Natural killer cell (primary cell): Measurements from ENCODE around the gene BACH2. TPM values are rescaled to one million over a fixed set of nuclear protein-coding genes. Genes with fewer than 3 reads are reported as not detected.

Experiments used
- ATAC-seq, 3 donors: fragments of 150-1000 bp in 2 of 3; fragments of 200-7000 bp in 1 of 3; cut with Tn5 transposase; 1 replicate in 1 of 3; 2 replicates in 2 of 3; pipeline ENCODE4 v1.10.0; 2021; ENCODE audit warnings: mild to moderate bottlenecking in 2 of 3, moderate library complexity in 2 of 3
- DNase-seq, 2 donors: peaks; one replicate each; pipeline versions ENCODE4 v3.0.0 to v3.0.0-alpha.2; 2013 to 2021; ENCODE audit warnings: mixed read lengths in 1 of 2
- H3K27ac ChIP-seq: one replicate; pipeline ENCODE4 v1.5.1; 2013; ENCODE audit warnings: mild to moderate bottlenecking, low read length
- H3K27me3 ChIP-seq: one replicate; pipeline ENCODE4 v1.6.1; 2013; ENCODE audit warnings: low read length; ENCODE audit not compliant: control insufficient read depth, insufficient read depth
- H3K36me3 ChIP-seq: one replicate; pipeline ENCODE4 v1.6.1; 2013; ENCODE audit warnings: low read length; ENCODE audit not compliant: control insufficient read depth, insufficient read depth
- H3K4me1 ChIP-seq: one replicate; pipeline ENCODE4 v1.6.1; 2013; ENCODE audit warnings: low read length; ENCODE audit not compliant: control insufficient read depth, insufficient read depth
- H3K4me3 ChIP-seq: one replicate; pipeline ENCODE4 v1.5.1; 2013; ENCODE audit warnings: low read length
- H3K9me3 ChIP-seq: one replicate; pipeline ENCODE4 v1.6.1; 2013; ENCODE audit warnings: low read length; ENCODE audit not compliant: control insufficient read depth, insufficient read depth
- H3K27ac Mint-ChIP-seq, 2 donors: one replicate each; pipeline ENCODE4 v1.8.0; 2022; ENCODE audit warnings: mild to moderate bottlenecking in 2 of 2, mixed read lengths in 2 of 2, moderate library complexity in 1 of 2
- H3K27me3 Mint-ChIP-seq, 2 donors: one replicate each; pipeline ENCODE4 v1.8.0; 2022; ENCODE audit warnings: low read depth in 2 of 2, mixed read lengths in 2 of 2
- H3K36me3 Mint-ChIP-seq: one replicate; pipeline ENCODE4 v1.8.0; 2022; ENCODE audit warnings: mixed read lengths
- H3K4me1 Mint-ChIP-seq, 2 donors: one replicate each; pipeline ENCODE4 v1.8.0; 2022; ENCODE audit warnings: mixed read lengths in 2 of 2
- H3K4me3 Mint-ChIP-seq: one replicate; pipeline ENCODE4 v1.8.0; 2022; ENCODE audit warnings: mild to moderate bottlenecking, moderate library complexity, mixed read lengths
- H3K9me3 Mint-ChIP-seq, 2 donors: one replicate each; pipeline ENCODE4 v1.8.0; 2022; ENCODE audit warnings: mixed read lengths in 2 of 2
- CTCF ChIP-seq: fragments of 200-600 bp; IDR thresholded peaks from one replicate; pipeline ENCODE4 v1.8.0; 2022; ENCODE audit warnings: antibody characterized with exemption
- WGBS: methylation state at CpG from one replicate; pipeline ENCODE4 v1.1.7; 2013; ENCODE audit warnings: missing lambda C conversion rate; ENCODE audit not compliant: insufficient coverage; 5-methylcytosine and 5-hydroxymethylcytosine counted together
- intact Hi-C: fragments of 100-400 bp; cut with micrococcal nuclease; formaldehyde crosslinking; loops from one replicate; pipeline ENCODE4 v1.14.2; 2022
- total RNA-seq, 4 donors: library from RNA; stranded (reverse); fragments of 120-200 nt in 1 of 4; gene quantifications; one replicate each; pipeline versions ENCODE4 v1.2.3 to v1.2.4, GENCODE V29; 2013 to 2022

The BACH2 gene
- total RNA-seq, 3 donors from 2014 or later (not counting 1 experiment from before 2014, with no cell fraction given), result 32.1 to 37.8 (median 32.7) TPM

DNA sequence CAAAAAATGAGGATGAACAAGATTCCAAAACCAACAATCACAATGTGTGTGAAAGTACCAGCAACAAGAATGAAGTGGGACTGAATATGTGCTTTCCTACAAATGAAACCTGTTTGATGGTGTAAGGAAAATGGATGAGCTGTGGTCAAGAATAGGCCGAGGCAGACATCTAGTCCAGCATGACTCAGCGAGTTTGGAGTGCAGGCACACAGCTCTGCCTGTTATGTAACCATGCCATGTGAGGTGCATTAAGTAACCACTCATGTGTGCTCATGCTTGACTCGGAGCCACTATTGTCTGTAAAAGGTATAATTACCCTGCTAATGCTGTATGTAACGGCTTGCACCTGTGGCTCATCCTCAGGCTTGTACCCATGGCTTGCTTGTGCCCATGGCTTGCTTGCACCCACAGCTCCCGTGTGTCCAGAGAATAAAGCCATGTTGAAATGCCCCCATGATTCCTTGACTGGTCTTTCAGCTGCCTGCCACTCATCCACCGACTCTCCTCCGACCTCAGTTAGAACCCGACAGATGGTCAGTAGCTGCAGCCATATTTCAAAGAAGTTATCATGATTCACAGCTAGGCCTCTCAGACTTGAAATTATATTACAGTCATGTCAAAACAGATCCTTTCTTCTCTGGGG is 98.7 kb downstream of the BACH2 start:
- H3K36me3 ChIP-seq, result no peaks in the 10 kb centered on the region
- no peaks in the 10 kb centered on the region for H3K36me3 Mint-ChIP-seq
- no peak overlapping the region for H3K27ac Mint-ChIP-seq
- peaks cover 11 to 12% of the 10 kb centered on the region in 2 donors for H3K4me1 Mint-ChIP-seq
- peaks cover 0 to 3% of the 10 kb centered on the region in 2 donors for H3K9me3 Mint-ChIP-seq
- H3K4me1 ChIP-seq, result peaks cover 4% of the 10 kb centered on the region
- no peak for ATAC-seq
- no peaks in the 10 kb centered on the region for H3K27me3 ChIP-seq
- H3K4me3 Mint-ChIP-seq, result no peak overlapping the region
- intact Hi-C loops, result no loop called here
- peaks cover 4% of the 10 kb centered on the region for H3K9me3 ChIP-seq
- no peak for TF ChIP-seq CTCF
- H3K27me3 Mint-ChIP-seq, result no peaks in the 10 kb centered on the region
- 94% methylated on average over 8 of the region's 8 CpGs for WGBS
- H3K4me3 ChIP-seq, result no peak overlapping the region
- H3K27ac ChIP-seq, result no peak overlapping the region
- DNase-seq, result peak in 1 of 2 donors; percentile 40

- Mint-ChIP-seq H3K4me1 (peaks cover 6 to 10% of the 10 kb centered on the region in 2 donors), H3K27ac (no peak overlapping the region), H3K27me3 (peaks cover 0 to 2% of the 10 kb centered on the region in 2 donors), H3K9me3 (peaks cover 0 to 3% of the 10 kb centered on the region in 2 donors), H3K36me3 (no peaks in the 10 kb centered on the region), H3K4me3 (no peak overlapping the region)
- Histone ChIP-seq H3K36me3 (no peaks in the 10 kb centered on the region), H3K27me3 (no peaks in the 10 kb centered on the region), H3K9me3 (peaks cover 4% of the 10 kb centered on the region), H3K4me3 (no peak overlapping the region), H3K4me1 (peaks cover 13% of the 10 kb centered on the region), H3K27ac (no peak overlapping the region)
- no peak for DNase-seq
- no peak for TF ChIP-seq CTCF
- intact Hi-C loops, result no loop called here
- 91% methylated on average over 9 of the region's 9 CpGs for WGBS
- ATAC-seq, result no peak
Measured at GRCh38 chr6:90195094-90195829, 101.4 kb downstream of the BACH2 start.

GRCh38 chr6:90194371-90194841 is 102.2 kb downstream of the BACH2 start:
- no peak overlapping the region for H3K27ac Mint-ChIP-seq
- no peaks in the 10 kb centered on the region for H3K36me3 Mint-ChIP-seq
- Histone ChIP-seq H3K4me1 (peaks cover 13% of the 10 kb centered on the region), H3K27ac (no peak overlapping the region), H3K27me3 (no peaks in the 10 kb centered on the region), H3K36me3 (no peaks in the 10 kb centered on the region), H3K9me3 (peaks cover 4% of the 10 kb centered on the region), H3K4me3 (no peak overlapping the region)
- intact Hi-C loops, result no loop called here
- H3K4me3 Mint-ChIP-seq, result no peak overlapping the region
- ATAC-seq (no peak), DNase-seq (no peak)
- peaks cover 0 to 2% of the 10 kb centered on the region in 2 donors for H3K27me3 Mint-ChIP-seq
- no peak for TF ChIP-seq CTCF
- H3K4me1 Mint-ChIP-seq, result peaks cover 6 to 10% of the 10 kb centered on the region in 2 donors
- WGBS, result 87% methylated on average over 4 of the region's 4 CpGs
- peaks cover 0 to 3% of the 10 kb centered on the region in 2 donors for H3K9me3 Mint-ChIP-seq
